T-helper 2 cell treated with Interferon-gamma antibody and Interleukin-4, amounts not matched to agents 100 ng/mL and 5 ng/mL, for 36 hours (primary cell): ENCODE data around the gene CNOT6. TPM values are rescaled to one million over a fixed set of nuclear protein-coding genes. Genes with fewer than 3 reads are reported as not detected.
"Not testable (repeated sequence)": the region's sequence is repeated elsewhere in the genome, so short reads cannot be mapped to it uniquely, and the experiment has no call there.

Experiments
- intact Hi-C: fragments of 100-400 bp; cut with micrococcal nuclease; formaldehyde crosslinking; loops from one replicate; pipeline ENCODE4 v1.15.1; 2023
- total RNA-seq: library from RNA; stranded (reverse); gene quantifications from 2 replicates; pipeline ENCODE4 v1.2.3, GENCODE V29; 2022

Gene CNOT6
- total RNA-seq, 1 donor from 2014 or later: 39.7 TPM

DNA sequence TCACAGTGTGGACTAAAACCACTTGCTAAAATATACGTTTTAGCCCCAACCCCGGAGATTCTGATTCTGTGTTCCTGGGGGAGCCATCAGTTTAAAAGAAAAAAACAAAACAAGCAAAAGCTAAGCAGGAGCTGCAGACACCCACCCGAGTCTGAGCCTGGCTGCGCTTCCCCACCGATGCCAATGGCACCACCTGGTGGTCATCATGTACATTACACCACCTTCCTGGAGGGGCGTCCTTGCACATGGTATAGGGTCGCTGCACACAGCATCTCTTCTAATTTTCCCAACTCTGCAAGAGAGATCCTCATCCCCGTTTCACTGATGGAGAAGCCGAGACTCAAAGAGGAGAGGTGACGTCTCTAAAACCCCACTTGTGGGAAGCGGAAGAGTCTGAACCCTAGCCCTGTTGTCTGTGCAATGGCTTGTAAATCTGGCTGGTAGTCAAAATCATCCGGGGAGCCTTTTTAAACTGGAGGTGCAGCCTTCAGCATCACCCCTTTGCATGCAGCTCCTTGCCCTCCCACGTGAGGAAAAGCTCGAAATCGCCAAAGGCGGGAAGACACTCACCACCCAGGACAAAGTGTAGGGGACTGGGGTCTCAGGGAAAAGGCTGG, 23.1 kb upstream of the CNOT6 start:
- intact Hi-C loops: loop anchor here (1.0 kb wide), 1 partner anchor 178 kb away; no protein-coding TSS in a partner anchor

DNA sequence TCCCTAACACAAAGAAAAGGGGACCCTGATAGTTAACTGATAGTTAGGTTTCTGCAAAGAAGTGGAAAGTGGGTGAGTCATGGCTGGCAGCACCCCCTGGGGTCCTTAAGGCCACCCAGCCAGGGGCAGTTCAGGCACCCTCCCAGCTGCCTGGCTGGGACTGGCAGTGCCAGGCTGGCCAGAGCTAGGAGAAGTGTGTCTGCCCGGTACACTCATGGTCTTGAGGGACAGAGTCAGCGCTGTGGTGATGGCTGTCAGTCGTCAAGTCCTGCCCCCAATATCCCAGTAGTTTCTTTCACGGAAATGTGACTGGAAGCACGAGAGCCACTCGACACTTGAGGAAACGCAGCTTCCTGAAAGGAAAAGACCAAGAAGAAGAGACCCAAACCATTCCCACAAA, 22.3 kb upstream of the CNOT6 start:
- intact Hi-C loops: loop anchor here (1.0 kb wide), 1 partner anchor 179 kb away; no protein-coding TSS in a partner anchor

DNA sequence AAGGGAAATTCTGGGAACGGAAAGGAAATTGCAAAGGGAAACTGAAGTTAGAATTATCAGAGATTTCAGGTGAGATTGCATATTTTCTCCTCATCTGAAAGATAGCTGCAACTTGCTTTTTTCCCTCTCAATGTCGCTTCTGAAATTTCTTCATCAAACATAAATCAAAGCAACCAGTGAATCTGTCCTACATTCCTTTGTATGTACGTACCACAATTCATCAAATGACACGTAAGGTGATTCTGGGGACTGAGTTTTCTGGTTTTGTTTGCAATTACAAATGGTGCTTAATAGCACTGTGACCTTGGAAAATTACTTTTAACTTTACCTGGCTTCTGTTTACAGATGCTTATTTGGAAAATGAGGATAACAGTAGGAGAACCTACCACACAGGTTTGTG, 21.9 kb upstream of the CNOT6 start:
- intact Hi-C loops: no loop called here

DNA sequence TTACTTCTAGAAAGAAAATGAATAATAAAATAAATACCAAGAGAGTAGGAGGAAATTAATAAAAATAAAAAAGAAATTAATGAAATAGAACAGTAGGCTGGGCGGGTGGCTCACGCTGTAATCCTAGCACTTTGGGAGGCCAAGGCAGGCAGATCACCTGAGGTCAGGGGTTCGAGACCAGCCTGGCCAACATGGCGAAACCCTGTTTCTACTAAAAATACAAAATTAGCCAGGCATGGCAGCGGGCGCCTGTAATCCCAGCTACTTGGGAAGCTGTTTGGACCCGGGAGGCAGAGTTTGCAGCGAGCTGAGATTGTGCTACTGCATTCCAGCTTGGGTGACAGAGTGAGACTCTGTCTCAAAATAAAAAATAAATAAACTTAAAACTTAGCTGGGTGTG, 20.8 kb upstream of the CNOT6 start:
- intact Hi-C loops: not testable (repeated sequence)

DNA sequence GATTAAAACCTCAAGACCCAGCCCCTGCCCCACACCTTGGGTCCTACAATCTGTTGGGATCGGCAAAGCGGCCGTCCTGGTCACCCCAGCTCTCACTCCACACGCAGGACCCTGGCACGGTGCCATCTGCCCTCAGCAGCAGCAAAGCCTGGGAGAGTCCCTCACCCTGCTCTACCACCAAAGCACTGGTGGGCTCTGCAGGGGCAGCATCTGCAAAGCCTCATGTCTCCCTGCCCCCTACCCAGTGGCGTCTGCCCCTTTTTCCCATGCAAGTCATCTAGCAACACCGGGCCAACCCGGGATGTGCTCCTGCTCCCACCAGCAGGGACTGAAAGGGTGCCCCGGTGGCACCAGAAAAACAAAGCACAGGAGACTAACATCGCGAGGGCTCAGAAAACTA, 19.6 kb upstream of the CNOT6 start:
- intact Hi-C loops: no loop called here

DNA sequence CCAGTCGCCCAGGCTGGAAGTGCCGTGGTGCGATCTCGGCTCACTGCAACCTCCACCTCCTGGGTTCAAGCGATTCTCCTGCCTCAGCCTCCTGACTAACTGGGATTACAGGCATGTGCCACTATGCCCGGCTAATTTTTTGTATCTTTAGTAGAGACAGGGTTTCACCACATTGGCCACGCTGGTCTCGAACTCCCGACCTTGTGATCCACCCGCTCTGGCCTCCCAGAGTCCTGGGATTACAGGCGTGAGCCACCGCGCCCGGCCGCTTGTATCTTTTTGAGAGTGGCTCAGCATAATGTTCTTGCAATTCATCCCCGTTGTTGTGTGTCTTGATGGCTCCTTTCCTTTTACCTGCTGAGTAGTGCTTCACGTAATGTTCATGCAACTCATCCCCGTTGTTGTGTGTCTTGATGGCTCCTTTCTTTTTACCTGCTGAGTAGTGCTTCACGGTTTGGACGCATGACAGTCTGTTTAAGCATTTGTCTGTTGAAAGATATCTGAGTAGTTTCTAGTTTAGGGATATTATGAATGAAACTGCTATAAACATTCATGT, 18.1 kb upstream of the CNOT6 start:
- intact Hi-C loops: not testable (repeated sequence)

DNA sequence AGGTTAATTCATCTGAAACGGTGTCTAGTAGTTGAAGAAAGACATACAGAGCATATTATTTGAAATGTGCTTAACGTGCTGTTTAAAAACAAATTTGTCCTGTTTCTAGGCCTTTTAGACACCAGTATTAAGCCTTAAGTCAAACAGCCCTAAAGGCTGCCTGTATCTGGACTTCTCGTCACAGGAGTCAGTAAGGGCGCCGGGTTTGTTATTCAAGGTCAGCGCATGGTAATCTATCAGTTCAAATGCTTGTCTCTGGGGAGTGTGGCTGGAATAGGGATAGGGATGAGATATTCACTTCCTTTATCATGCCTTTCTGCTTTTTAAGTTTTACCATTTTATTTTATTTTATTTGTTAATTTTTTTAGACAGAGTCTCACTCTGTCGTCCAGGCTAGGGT, 9.4 kb upstream of the CNOT6 start:
- intact Hi-C loops: no loop called here

DNA sequence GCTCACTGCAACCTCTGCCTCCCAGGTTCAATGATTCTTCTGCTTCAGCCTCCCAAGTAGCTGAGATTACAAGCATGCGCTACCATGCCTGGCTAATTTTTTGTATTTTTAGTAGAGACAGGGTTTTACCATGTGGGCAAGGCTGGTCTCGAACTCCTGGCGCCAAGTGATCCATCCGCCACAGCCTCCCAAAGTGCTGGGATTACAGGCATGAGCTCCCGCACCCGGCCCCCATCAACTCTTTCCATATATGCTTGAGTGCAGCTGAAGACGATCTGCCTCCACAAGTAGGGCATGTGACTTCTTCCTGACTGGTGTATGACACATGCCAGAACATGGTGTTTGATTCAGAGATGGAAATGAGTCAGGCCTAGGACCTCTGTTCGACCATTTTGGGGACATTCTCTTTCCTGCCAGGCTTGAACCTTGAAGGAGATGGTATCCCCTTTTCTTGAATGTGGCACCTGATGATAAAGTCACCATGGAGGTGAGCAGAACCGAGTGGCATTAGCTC, 7.5 kb upstream of the CNOT6 start:
- intact Hi-C loops: no loop called here

DNA sequence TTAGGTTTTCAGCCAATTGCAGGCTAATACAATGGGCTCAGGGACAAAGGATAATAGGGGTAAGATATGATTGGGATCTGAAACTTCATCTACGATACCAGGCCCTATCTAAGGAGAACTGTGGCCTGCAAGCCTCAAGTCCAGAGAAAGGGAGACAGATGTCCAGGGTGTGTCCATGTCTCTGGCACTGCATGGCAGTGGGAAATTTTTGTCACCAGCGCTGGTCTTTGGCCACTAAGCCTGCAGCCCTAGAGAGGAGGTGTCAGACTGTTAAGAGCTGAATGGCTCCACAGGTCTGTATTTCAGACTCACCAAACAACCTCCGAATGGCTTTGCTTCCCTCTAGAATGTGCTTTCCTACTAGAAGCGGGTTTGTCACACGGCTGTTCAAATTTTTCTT, 6.6 kb upstream of the CNOT6 start:
- intact Hi-C loops: no loop called here

DNA sequence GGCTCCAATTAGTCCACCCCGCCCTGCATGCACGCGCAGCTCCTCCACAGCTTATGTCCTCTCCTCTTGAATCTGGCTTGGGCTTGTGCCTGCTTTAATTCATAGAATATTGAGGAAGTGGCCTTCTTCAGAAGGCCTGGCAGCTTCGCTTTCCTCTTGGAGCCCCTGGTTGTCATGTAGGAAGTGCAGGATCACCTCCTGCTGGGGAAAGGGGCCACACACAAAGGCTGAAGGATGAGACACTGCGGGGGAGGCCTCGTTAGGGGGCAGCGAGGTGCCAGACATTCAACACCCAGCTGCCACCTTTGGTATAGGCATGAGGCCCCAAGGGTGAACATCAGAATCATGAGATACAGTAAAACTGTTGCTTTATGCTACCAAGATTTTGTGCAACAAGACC, 2.7 kb upstream of the CNOT6 start:
- intact Hi-C loops: loop anchor here (5.0 to 10.0 kb wide), 2 partner anchors 137 to 311 kb away; partner anchors contain the start of genes GFPT2 and MGAT1

DNA sequence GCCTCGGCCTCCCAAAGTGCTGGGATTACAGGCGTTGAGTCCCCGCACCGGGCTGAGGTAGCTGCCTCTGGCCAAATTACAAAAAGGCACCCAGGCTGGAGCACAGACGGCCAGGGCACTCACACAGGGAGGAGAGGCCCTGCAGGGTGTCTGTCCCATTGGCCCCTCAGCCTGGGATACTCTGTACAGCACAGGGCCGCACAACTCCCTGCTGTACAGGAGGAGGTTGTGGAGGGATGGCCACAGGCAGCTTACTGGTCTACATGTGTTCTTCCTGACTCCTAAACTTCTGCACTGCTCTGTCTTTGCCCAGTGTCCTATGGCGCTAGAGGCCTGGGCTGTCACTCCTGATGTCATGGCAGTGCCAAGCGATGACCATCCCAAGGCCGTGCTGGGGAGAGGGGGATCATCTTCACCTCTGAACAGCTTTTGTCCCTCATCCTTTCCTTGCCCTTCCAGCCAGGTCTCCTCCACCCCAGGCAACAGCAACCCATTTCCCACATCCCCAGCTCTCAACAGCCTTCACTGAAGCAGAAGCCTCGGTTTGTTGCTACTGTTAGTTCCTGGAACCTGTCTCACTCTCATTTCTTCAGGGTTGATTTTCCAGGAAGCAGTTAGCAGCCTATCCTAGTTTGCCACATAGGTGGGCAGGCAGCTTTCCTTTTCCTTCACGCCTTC, 1.8 kb upstream of the CNOT6 start:
- intact Hi-C loops: loop anchor here (5.0 to 10.0 kb wide), 2 partner anchors 138 to 310 kb away; partner anchors contain the start of genes GFPT2 and MGAT1

DNA sequence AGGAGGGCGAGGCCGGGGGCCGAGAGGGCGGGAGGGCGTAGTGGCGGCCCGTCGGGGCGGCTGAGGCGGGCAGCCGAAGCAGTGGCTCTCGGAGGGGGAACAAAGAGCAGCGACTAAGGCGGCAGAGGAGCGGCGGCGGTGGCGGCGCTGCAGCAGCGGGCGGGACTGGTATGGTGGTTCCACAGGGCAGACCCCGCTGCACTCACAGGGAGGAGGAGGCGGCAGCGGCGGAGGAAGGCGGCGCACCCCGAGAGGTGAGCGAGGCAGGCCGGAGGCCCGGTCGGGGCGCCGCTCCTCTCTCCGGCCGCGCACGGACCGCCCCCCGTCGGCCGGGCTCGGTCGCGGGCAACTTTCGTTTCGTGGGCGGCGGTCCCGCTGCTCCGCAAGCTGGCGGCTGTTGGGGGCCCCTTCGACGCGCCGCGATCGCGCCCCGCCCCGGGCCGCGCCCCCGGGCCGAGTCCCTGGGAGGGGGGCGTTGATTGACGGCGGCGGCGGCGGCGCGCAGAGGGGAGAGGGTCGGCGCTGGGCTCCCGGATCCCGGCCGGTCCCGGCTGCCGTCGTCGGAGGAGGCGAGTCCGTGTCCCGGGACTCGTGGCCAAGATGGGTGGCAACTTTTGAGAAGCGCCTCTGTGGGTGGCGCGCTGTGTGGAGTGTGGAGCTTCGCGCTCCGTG, 467 bp downstream of the CNOT6 start:
- intact Hi-C loops: loop anchor here (1.0 to 10.0 kb wide), 4 partner anchors 140 to 316 kb away; partner anchors contain the start of genes GFPT2, MAPK9 and MGAT1

DNA sequence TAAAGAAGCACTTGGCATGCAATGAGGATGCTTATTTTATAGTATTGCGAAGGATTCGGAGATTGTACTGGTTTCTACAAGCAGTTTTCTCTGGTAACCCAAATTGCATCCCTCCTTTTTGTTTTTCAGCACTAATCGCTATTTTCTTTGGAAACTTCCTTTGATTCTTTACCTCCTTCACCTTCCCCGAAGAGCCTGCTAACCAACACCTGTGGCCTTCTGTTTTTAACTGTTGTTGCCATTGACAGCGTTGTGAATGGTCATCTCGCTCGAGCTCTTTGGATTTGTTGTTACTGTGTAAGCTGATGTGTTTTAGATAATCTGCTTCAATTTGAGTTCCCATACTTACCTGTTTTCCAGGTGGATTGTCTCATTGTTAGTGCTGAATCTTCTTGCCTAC, 1.1 kb downstream of the CNOT6 start:
- intact Hi-C loops: loop anchor here (10.0 kb wide), 1 partner anchor 140 kb away; the partner anchor contains the start of gene GFPT2

DNA sequence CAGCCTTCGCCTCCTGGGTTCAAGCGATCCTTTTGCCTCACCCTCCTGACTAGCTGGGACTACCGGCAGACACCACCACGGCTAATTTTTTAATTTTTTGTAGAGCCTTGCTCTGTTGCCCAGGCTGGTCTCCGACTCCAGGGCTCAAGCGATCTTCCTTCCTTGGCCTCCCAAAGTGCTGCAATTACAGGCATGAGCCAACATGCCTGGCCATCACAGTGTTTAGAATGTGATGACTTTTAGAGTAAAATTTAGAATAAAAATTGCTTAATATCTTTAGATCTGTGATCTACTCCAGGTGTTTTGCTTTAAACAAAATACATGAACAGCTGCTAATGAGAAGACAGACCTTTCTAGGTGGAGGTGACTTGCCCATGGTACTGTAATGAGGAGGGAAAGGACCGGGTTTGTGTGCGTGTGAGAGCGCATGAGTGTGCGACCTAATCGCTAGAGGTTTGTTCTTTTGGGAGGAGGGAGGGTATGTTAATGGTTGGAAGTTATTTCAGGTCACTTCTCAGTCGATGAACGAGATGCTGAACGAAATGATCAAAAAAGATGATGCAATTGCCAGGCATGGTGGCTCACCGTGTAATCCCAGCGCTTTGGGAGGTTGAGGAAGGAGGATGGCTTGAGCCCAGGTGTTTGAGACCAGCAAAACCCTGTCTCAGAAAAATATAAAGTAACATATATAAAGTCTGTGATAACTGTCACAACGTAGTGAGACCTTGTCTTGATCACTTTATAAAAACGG, 2.0 kb downstream of the CNOT6 start:
- intact Hi-C loops: loop anchor here (10.0 kb wide), 1 partner anchor 141 kb away; the partner anchor contains the start of gene GFPT2

DNA sequence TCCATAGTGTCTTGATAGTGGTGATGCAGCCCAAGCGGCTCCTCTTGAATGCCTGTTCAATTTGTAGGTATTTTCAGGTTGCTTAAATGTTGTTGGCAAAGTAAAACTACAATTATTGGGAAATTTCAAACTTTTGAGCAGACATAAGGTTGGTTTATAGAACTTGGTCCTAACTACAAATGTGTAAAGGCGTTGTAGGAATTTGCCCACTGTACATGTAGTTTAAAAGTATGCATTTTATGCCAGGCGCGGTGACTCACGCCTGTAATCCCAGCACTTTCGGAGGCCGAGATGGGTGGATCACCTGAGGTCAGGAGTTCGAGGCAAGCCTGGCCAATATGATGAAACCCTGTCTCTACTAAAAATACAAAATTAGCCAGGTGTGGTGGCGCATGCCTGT, 2.6 kb downstream of the CNOT6 start:
- intact Hi-C loops: loop anchor here (10.0 kb wide), 1 partner anchor 142 kb away; the partner anchor contains the start of gene GFPT2

DNA sequence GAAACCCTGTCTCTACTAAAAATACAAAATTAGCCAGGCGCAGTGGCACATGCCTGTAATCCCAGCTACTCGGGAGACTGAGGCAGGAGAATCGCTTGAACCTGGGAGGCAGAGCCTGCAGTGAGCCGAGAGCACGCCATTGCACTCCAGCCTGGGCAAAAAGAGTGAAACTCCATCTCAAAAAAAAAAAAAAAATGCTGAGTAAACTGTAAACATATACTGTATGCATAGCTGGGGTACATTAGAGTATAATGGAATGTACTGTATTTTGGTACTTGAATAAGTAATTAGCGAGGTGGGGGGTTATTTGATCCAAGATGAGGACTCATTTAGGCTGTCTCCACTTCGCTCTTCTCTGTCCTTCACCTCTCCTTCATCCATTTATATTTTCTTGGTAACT, 3.7 kb downstream of the CNOT6 start:
- intact Hi-C loops: loop anchor here (10.0 kb wide), 1 partner anchor 143 kb away; the partner anchor contains the start of gene GFPT2

DNA sequence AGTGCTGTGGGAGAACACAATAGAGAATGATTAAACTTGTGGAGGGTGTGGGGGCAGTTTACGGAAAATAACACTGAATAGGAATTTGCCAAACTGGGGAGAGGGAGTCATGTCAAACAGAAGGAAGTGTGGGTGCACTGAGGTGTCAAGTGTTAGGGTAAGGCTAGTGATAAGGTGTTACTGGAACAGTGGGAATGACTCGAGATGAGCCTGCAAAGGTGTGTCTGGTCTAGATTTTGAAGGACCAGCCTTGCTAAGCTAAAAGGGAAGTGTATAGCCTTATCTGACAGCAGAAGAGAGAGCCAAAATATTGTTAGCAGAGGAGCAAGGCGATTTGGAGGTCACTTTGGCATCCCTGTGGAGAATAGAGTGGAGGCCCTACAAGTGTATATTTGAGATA, 4.2 kb downstream of the CNOT6 start:
- intact Hi-C loops: loop anchor here (10.0 kb wide), 1 partner anchor 144 kb away; the partner anchor contains the start of gene GFPT2

DNA sequence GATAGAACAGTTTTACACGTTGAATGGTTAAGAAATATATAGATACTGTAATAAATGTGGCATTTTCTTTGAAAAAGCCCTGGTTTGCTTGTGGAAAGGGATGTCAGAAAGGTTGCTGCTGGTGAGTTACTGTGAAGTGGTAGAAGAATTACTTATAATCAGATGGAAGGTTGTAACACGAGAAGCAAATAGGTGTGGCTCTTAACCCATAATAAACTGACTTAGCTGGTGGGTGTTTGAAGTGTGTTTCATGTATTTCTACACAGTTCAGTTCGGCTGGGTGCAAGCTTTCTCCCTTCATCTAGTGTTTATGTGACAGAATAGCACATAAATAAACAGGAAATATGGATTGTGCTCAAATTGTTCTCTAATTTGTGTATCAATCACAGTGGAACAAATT, 5.5 kb downstream of the CNOT6 start:
- intact Hi-C loops: loop anchor here (10.0 kb wide), 1 partner anchor 145 kb away; the partner anchor contains the start of gene GFPT2

DNA sequence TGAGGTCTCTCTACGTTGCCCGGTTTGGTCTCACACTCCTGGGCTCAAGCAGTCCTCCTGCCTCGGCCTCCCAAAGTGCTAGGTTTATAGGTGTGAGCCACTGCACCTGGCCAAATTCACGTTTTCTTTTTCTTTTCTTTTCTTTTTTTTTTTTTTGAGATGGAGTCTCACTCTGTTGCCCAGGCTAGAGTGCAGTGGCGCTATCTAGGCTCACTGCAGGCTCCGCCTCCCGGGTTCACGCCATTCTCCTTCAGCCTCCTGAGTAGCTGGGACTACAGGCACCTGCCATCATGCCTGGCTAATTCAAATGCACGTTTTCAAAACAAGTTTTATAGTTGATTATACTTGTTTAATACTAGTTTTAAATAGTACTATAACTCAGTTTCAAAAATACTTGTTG, 6.1 kb downstream of the CNOT6 start:
- intact Hi-C loops: not testable (repeated sequence)

DNA sequence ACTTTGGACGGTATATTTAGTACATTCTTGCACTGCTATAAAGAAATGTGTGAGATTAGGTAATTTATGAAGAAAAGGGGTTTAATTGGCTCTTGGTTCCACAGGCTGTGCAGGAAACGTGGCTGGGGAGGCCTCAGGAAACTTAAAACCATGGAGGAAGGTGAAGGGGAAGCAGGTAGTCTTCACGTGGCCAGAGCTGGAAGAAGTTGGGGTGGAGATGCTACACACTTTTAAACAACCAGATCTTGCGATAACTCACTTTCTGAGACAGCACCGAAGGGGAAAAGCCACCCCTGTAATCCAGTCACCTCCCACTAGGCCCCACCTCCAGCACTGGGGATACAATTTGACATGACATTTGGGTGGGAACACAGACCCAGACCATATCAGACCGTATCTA, 13.5 kb downstream of the CNOT6 start:
- intact Hi-C loops: no loop called here

DNA sequence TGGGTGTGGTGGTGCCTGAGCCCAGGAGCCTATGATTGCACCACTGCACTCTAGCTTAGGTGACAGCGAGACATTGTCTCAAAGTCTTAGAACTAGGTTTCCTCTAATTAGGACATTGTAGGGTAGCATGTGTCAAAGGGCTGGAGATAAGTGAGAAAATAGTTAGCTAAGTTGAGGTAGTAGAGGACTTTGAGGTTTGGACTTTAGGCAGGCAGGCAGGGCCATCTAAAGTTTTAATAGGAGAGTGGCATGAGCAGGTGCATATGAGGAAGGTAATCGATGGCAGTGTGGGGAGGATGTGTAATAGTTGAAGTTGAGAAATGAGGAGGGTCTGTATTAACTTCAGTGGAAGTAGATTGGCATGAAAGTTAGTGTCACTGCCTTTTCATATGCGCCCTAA, 21.1 kb downstream of the CNOT6 start:
- intact Hi-C loops: no loop called here
